Gastroesophageal sphincter (tissue), 4 donors: ENCODE measurements around the gene VPS25. TPM values are rescaled to one million over a fixed set of nuclear protein-coding genes. Genes with fewer than 3 reads are reported as not detected.

ENCODE experiments used
- ATAC-seq: fragments of 150-250 bp; one replicate; pipeline ENCODE4 v1.9.1; 2016; ENCODE audit warnings: mild to moderate bottlenecking, moderate library complexity
- H3K27ac ChIP-seq, 4 donors: fragments of 200-600 bp; sonication (generic) in 3 of 4; 1 replicate in 3 of 4; 2 replicates in 1 of 4; pipeline ENCODE4 v1.5.1; 2016 to 2019
- H3K27me3 ChIP-seq: fragments of 200-600 bp; sonication (generic); one replicate; pipeline ENCODE4 v1.5.1; 2019
- H3K36me3 ChIP-seq, 2 donors: fragments of 200-600 bp; sonication (generic); one replicate each; pipeline ENCODE4 v1.5.1; 2019; ENCODE audit warnings: control low read depth in 1 of 2
- H3K4me1 ChIP-seq, 3 donors: fragments of 200-600 bp; sonication (generic); 1 replicate in 2 of 3; 2 replicates in 1 of 3; pipeline ENCODE4 v1.5.1; 2016 to 2019; ENCODE audit warnings: control low read depth in 2 of 3
- H3K4me3 ChIP-seq, 2 donors: fragments of 200-600 bp; sonication (generic); one replicate each; pipeline ENCODE4 v1.5.1; 2019; ENCODE audit warnings: mild to moderate bottlenecking in 1 of 2, moderate library complexity in 1 of 2
- H3K9me3 ChIP-seq, 3 donors: fragments of 200-600 bp; sonication (generic); one replicate each; pipeline ENCODE4 v1.5.1; 2017 to 2019; ENCODE audit warnings: control low read depth in 2 of 3
- EP300 ChIP-seq: sonication (generic); formaldehyde crosslinking; IDR thresholded peaks from one replicate; pipeline ENCODE4 v1.6.1; 2017; ENCODE audit warnings: antibody characterized with exemption, mild to moderate bottlenecking
- POLR2A ChIP-seq, 2 donors: fragments of 450-650 bp; IDR thresholded peaks; one replicate each; pipeline ENCODE4 v1.6.1; 2017; ENCODE audit warnings: antibody characterized with exemption in 2 of 2, mild to moderate bottlenecking in 2 of 2, moderate library complexity in 1 of 2
- POLR2AphosphoS5 ChIP-seq: sonication (generic); formaldehyde crosslinking; IDR thresholded peaks from one replicate; pipeline ENCODE4 v1.6.1; 2017; ENCODE audit warnings: antibody characterized with exemption
- WGBS, 2 donors: methylation state at CpG; one replicate each; pipeline ENCODE4 v1.1.5; 2018; ENCODE audit warnings: low coverage in 1 of 2; 5-methylcytosine and 5-hydroxymethylcytosine counted together
- total RNA-seq, 4 donors: library from RNA; depleted of rRNA; stranded (reverse); fragments of >200 nt; gene quantifications; one replicate each; pipeline ENCODE4 v1.1.0, GENCODE V29; 2016
- TF ChIP-seq, protein P1 (sequence below), 4 experiments: fragments of 200-600 bp in 2 of 4; fragments of 450-650 bp in 2 of 4; sonication (generic) in 1 of 4; IDR thresholded peaks; one replicate each; pipeline ENCODE4 v1.5.1; 2017 to 2019; ENCODE audit warnings: antibody characterized with exemption in 4 of 4, mild to moderate bottlenecking in 2 of 4, moderate library complexity in 2 of 4

Gene VPS25
- total RNA-seq, 4 donors from 2014 or later: 43.1 to 64.0 (median 44.8) TPM

DNA sequence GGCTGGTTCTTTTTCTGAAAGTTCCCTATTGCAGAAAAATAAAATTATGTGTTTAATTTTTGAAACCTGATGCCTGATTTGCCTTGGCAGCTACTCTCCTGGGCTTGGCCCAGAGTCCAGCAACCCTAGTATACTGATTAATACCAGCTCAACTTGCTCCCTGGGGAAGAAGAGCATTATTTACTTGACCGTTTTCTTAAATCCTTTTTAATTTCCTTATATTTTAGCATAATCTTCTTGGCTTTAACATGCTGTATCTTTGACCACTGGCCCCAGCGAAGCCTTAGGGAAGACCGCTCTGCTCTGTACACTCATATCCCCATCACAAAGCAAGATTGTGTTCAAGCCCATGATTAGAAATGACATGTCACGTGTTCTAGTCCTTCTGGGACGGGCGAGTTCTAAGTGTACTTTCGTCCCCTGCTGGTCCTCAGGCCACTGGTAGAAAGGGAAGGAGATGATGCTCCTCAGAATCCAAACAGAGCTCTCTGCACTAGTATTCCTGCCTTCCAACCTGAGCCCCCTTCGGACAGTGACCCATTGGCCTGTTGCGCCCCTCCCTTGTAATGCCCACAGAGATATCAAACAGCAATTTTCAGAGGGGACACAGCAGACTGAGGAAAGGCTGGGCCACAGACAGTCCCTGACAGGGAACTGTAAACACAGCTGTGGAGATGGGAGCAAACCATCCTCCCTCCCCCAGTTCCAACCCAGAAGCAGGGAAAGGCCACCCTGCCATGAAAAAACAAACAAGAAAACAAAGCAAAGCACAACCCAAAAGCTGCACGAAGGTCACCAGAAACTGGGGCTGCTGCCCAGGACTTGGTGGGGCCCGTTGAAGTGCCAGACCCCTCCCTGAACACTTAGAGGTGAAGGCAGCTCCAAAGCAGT lies 24.1 kb upstream of the VPS25 start:
- 22 to 56% methylated on average over 2 to 7 of the region's 11 CpGs for WGBS, 2 donors
- no peaks in the 10 kb centered on the region for H3K9me3 ChIP-seq
- no peak for ATAC-seq
- TF ChIP-seq, protein P1, sequence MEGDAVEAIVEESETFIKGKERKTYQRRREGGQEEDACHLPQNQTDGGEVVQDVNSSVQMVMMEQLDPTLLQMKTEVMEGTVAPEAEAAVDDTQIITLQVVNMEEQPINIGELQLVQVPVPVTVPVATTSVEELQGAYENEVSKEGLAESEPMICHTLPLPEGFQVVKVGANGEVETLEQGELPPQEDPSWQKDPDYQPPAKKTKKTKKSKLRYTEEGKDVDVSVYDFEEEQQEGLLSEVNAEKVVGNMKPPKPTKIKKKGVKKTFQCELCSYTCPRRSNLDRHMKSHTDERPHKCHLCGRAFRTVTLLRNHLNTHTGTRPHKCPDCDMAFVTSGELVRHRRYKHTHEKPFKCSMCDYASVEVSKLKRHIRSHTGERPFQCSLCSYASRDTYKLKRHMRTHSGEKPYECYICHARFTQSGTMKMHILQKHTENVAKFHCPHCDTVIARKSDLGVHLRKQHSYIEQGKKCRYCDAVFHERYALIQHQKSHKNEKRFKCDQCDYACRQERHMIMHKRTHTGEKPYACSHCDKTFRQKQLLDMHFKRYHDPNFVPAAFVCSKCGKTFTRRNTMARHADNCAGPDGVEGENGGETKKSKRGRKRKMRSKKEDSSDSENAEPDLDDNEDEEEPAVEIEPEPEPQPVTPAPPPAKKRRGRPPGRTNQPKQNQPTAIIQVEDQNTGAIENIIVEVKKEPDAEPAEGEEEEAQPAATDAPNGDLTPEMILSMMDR (IDR thresholded peaks at IDR 0.05): no peak
- TF ChIP-seq POLR2AphosphoS5: no peak
- TF ChIP-seq EP300: no peak
- no peak for TF ChIP-seq POLR2A (IDR thresholded peaks at IDR 0.05)
- H3K27me3 ChIP-seq: no peaks in the 10 kb centered on the region
- H3K4me1 ChIP-seq: peaks cover 0 to 61% (median 27%) of the 10 kb centered on the region in 3 donors
- H3K4me3 ChIP-seq: no peak overlapping the region
- H3K27ac ChIP-seq: peak overlapping the region in 3 of 4 donors; percentile 69 to 71 (median 69)
- H3K36me3 ChIP-seq: no peaks in the 10 kb centered on the region

DNA sequence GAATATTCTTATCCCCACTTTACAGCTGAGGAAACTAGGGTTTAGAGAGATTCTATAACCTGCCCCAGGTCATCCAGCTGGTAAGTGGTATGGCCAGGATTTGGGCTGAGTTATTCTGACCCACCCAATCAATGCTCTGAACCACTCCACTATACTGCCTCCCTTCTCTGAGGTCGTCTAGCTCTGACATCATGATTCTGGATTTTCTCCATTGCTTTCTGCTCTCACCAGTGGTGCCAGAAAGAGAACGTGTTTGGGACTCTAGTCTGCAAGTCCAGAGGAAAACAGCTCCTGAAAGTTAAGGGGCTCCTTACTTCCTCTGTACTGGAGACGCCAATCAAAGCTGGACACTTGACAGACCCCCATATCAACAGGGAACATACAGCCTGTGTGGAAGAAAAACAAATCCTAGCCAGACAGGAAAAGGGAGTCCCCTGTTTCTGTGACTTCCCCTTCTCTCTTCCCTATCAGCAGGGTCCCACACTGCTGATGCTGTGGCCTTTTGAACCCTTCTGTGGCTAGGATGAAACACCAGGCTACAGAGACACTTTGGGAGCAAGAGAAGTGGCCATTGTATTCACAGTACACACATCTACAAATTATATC lies 22.4 kb upstream of the VPS25 start:
- H3K4me1 ChIP-seq: peaks cover 0 to 50% (median 27%) of the 10 kb centered on the region in 3 donors
- WGBS, 2 donors: 20 to 33% methylated on average over 2 to 3 of the region's 3 CpGs
- H3K4me3 ChIP-seq: no peak overlapping the region
- H3K27me3 ChIP-seq: no peaks in the 10 kb centered on the region
- no peaks in the 10 kb centered on the region for H3K36me3 ChIP-seq
- H3K9me3 ChIP-seq: no peaks in the 10 kb centered on the region
- peak overlapping the region in 3 of 4 donors; percentile 69 to 71 (median 69) for H3K27ac ChIP-seq
- TF ChIP-seq, protein P1 (IDR thresholded peaks at IDR 0.05): no peak
- no peak for TF ChIP-seq EP300
- no peak for TF ChIP-seq POLR2A (IDR thresholded peaks at IDR 0.05)
- TF ChIP-seq POLR2AphosphoS5: no peak
- no peak for ATAC-seq

DNA sequence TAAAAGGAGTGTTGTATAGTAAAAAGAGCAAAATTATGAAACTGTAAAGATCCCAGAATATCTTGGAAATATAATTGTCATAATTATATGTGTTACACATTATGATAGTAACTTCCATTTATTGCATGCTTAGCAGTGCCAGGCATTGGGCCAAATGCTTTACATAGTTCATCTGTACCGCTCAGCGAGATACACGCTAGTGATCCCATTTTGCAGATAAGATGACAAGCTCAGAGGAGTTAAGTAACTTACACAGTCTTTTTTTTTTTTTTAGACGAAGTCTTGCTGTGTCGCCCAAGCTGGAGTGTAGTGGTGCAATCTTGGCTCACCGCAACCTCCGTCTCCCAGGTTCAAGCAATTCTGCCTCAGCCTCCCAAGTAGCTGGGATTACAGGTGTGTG lies 21.6 kb upstream of the VPS25 start:
- peaks cover 0 to 50% (median 27%) of the 10 kb centered on the region in 3 donors for H3K4me1 ChIP-seq
- H3K27ac ChIP-seq: no peak overlapping the region
- H3K9me3 ChIP-seq: no peaks in the 10 kb centered on the region
- no peak for TF ChIP-seq POLR2AphosphoS5
- TF ChIP-seq POLR2A (IDR thresholded peaks at IDR 0.05): no peak
- TF ChIP-seq, protein P1 (IDR thresholded peaks at IDR 0.05): no peak
- no peak for TF ChIP-seq EP300
- no peak for ATAC-seq
- H3K27me3 ChIP-seq: no peaks in the 10 kb centered on the region
- no peak overlapping the region for H3K4me3 ChIP-seq
- 42 to 44% methylated on average over 6 to 7 of the region's 7 CpGs for WGBS, 2 donors
- H3K36me3 ChIP-seq: no peaks in the 10 kb centered on the region

DNA sequence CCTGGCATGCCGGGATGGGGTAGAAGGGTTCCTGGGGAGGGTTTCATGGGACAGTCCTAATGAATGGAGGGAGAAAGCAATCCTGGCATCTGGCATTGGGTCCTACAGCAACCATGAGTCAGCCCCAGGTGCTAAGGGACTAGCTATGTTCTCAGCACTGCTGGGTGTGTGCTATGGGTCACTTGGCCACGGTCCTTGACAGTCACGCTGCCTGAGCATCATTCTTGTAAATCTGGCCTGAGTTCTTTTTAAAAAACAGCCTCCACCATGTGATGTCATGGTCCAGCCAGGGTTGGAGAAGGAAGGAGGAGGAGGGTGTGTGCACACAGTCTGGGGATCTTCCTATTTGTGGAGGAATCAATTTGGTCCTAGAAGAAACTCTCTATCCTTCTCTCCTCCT lies 18.5 kb upstream of the VPS25 start:
- H3K36me3 ChIP-seq: no peaks in the 10 kb centered on the region
- no peaks in the 10 kb centered on the region for H3K27me3 ChIP-seq
- H3K27ac ChIP-seq: peak overlapping the region in 2 of 4 donors; percentile 30 to 32
- peaks cover 0 to 23% (median 13%) of the 10 kb centered on the region in 3 donors for H3K4me1 ChIP-seq
- no peak overlapping the region for H3K4me3 ChIP-seq
- 20 to 58% methylated on average over 1 to 2 of the region's 3 CpGs for WGBS, 2 donors
- no peak for TF ChIP-seq POLR2AphosphoS5
- no peak for TF ChIP-seq POLR2A (IDR thresholded peaks at IDR 0.05)
- no peak for TF ChIP-seq EP300
- TF ChIP-seq, protein P1 (IDR thresholded peaks at IDR 0.05): no peak
- ATAC-seq: peak; percentile 96
- no peaks in the 10 kb centered on the region for H3K9me3 ChIP-seq
